GM18502 (cell line): ENCODE measurements around the gene USH2A.

Source experiments
- ATAC-seq: cut with Tn5 transposase; IDR thresholded peaks from one replicate; pipeline ENCODE4 v1.9.1; 2021; ENCODE audit warnings: mild to moderate bottlenecking; ENCODE audit not compliant: unreplicated experiment, poor library complexity

The USH2A gene

GRCh38 chr1:215766521-215766920, 656.7 kb downstream of the USH2A start:
- no peak for ATAC-seq

DNA sequence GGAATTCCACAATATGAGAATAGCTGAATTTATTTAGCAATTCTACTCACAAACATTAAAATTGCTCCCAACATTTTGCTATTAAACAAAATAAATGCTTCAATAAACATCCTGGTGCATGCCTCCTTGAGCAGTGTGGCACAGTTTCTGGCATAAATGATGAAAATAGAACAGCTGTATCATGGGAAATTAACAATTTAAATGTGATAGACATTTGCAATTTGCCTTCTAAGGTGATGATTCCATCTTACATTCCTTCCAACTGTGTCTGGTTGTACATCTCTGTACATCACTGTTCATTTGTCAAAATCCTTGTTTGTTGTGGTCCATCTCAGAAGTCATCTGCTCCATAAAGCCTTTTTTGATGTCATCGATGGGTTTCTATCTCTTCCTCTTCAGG, 657.4 kb downstream of the USH2A start:
- no peak for ATAC-seq

GRCh38 chr1:215761446-215761845, 661.8 kb downstream of the USH2A start:
- no peak for ATAC-seq

DNA sequence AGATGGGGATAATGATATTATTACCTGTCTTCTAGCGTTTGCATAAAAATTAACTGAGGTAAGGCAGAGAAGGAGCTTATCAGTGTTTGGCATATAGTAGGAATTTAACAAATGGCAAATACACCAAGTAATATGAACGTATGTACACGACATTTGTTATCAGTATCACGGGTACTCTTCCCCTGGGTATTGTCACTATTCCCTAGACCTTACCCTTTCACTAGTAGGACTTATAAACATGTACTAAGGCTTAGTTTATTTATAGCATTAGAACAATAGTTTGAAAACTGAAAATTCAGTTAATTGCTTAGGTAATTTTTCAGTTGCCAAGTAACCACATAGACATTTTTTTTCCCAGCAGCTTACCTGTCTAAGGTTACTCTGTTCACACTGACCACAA, 669.1 kb downstream of the USH2A start:
- no peak for ATAC-seq

DNA sequence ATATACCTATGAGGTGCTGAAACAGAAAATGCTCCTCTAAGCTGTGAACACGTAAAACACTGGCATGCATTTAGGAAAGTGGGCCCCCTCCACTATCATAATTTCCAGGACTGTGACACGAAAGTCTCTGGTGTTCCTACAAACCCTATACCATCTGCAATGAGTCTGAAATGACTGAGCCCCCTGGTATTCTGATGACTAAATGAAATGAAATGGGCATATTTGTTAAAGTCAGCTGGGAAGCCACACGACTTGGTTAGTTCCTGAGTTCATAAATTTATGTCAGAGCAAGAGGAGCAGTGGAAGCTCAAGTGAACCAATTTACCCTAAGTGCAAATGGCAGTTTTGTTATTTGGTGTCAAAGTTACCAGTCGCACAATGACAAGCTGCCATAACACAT, 673.8 kb downstream of the USH2A start:
- no peak for ATAC-seq

GRCh38 chr1:215748431-215748830, 674.8 kb downstream of the USH2A start:
- no peak for ATAC-seq

DNA sequence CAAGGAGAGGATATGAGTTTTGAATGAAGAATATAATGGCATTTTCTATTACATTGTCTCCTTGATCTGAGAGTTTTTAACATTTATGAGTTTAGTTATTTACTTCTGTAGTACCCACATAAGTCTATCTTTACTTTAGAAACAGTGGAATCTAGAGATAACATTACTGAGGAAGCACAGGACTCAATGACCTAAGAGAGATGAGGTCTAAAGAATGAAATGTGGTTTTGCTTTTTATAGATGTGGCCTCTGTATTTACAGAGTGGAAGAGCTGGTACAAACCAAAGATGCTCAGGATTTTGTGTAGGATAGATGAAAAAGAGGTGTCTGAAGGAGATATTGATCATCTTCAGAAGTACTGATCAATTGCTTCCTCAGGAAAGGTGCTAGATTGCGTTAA, 678.8 kb downstream of the USH2A start:
- no peak for ATAC-seq

GRCh38 chr1:215739025-215739424, 684.2 kb downstream of the USH2A start:
- ATAC-seq, result no peak

DNA sequence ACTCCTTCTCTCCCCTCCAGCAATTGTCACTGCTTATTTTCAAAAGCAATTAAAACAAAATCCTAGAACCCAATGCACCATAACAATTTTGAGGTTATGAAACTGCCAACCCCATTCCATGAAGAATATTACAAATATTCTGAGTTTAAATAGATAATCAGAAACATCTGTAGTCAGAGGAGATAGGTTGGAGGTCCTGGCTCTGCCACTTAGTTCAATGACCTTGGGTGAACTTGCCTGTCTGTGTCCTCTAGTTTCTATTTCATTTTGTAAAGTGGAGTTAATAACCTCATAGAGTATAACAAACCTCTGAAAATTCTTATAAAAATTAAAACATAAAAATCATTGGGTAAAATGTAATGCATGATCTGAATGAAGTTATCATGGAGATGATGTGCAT, 691.5 kb downstream of the USH2A start:
- ATAC-seq, result no peak

- ATAC-seq, result no peak
Measured at GRCh38 chr1:215730600-215730999, 692.6 kb downstream of the USH2A start.

- ATAC-seq, result no peak
Measured at GRCh38 chr1:215728169-215728568, 695.1 kb downstream of the USH2A start.

DNA sequence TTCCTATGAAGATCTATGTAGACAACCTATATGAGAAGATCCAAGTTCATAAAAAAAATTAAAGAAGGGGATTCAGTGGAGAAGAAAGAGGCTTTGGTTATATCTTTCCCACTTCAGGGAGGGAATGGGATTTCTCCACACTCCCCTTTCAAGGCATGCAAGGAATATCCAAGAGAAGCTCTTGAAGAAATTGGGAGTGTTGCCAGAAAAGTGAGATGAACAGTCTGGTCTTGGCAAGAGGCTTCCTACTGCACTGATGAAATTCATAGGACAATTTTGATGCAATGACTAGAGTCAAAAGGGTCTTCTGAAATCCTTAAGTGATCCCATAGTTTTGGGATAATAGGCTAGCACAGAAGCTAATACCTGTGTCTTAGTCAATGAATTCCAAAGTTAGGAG, 703.1 kb downstream of the USH2A start:
- no peak for ATAC-seq

DNA sequence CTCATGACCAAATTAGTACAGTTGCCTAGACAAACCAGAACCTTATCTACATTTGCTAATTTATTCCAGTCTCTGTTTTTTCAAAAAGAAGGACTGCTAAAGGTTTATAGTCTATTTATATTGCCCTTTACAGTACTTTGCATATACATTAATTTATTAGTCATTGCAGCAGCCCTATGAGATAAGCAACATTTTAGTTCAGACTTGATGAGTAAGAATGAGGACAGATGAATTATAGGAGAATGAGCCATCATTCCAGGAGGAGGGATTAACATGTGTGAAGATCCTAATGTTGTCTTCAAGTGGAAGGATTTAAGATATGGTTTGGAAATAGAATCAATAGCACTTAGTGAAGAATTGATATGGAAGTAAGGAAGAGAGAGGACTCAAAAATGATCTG, 703.7 kb downstream of the USH2A start:
- ATAC-seq, result no peak

- no peak for ATAC-seq
Measured at GRCh38 chr1:215718575-215719287, 704.5 kb downstream of the USH2A start.

GRCh38 chr1:215717677-215718426, 705.4 kb downstream of the USH2A start:
- ATAC-seq, result no peak

DNA sequence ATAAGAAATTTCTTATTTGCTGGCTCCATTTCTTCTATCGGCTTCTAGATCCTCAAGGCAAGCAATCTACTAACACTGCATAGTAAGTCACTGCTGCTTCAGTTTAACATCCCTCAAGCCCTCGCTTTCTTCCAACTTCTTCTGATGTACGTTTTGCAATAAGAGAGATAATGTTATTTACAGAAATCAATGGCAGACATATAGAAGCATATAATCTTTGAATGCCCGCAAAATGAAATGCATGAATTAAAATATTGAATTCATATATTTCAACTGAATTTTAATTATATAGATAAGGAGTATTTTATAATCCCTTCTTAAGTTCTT, 712.4 kb downstream of the USH2A start:
- ATAC-seq, result no peak

GRCh38 chr1:215710036-215710898, 713.0 kb downstream of the USH2A start:
- peak; percentile 89 for ATAC-seq

DNA sequence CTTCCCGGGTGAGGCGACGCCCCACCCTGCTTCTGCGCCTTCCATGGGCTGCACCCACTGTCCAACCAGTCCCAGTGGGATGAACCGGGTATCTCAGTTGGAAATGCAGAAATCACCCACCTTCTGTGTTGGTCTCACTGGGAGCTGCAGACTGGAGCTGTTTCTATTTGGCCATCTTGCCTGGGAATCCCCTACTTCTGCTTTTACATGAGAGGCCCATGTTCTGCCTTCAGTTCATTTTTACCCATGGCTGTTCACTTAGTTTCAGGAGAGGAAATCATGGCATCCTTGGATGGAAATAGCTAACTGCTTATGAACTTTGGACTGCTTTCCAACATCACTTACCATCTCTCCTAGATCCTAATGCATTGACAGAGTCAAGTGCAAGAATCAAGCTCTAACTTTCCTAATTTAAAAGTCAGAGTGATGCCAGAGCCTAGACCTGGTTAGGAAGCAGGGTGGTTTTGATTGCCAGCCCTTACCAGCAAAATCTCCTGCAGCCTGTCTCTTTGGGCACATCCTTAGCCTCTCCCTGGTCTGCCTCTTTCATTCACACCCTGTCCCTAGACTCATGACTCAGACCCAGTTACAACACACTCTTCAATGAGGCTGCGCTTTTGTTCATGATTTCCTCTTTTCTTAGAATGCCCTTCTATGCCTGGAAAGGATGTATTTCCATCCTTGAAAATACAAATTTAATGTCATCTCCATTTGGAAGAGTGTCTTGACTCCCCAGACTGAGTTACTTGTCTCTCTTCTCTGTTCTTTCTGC, 719.0 kb downstream of the USH2A start:
- peak; percentile 78 for ATAC-seq

DNA sequence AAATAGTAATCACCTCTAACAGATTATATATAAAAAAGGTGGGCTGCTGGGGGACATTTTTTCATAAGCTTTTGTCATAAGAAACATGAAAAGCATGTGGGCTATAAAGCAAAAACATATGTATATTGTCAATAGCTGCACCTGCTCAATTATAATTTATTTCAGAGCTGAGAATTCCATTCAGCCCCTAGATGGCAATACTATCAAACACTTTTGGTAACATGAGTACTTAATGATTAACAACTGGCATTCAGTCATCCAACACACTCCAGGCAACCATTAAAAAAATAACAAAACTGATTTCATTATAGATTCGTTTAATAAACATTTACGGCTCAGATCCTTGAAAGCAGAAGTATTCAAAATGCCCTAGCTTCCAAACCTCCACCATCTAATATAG, 741.0 kb downstream of the USH2A start:
- no peak for ATAC-seq

DNA sequence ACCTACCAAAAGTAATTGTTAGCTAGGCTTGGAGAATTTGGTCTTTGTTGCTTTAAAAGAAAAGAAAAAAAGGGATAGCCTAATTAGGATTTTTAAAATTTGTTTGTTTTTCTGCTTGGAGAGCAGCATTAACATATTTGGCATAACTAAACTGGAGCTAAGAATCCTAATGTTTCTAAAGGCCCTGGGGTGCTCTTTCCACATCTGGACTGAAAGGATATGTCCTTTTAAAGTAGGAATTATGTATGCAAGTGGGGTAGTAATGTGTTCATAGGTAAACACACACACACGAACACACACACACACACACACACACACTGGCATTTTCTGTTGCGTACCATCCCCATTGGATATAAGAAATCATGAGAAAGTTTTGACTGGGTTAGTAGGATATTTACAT, 742.2 kb downstream of the USH2A start:
- ATAC-seq, result no peak
